HuH-7.5 (cell line): Measurements from ENCODE around the gene TMEM170B.
"Not testable (repeated sequence)": the region's sequence is repeated elsewhere in the genome, so short reads cannot be mapped to it uniquely, and the experiment has no call there.

Experiments used
- DNase-seq: peaks from one replicate; pipeline ENCODE4 v3.0.0; 2011; ENCODE audit warnings: low spot score

TMEM170B gene

GRCh38 chr6:11528996-11529395 is 8.6 kb upstream of the TMEM170B start:
- no peak for DNase-seq

GRCh38 chr6:11532097-11532496 is 5.5 kb upstream of the TMEM170B start:
- no peak for DNase-seq

GRCh38 chr6:11534561-11534960 is 3.0 kb upstream of the TMEM170B start:
- no peak for DNase-seq

- no peak for DNase-seq
Measured at GRCh38 chr6:11535801-11536230, 1.7 kb upstream of the TMEM170B start.

- no peak for DNase-seq
Measured at GRCh38 chr6:11536795-11537194, 754 bp upstream of the TMEM170B start.

- DNase-seq = peak; percentile 12
Measured at GRCh38 chr6:11538052-11538818, 686 bp downstream of the TMEM170B start.

GRCh38 chr6:11538819-11539468 is 1.4 kb downstream of the TMEM170B start:
- DNase-seq = no peak

- no peak for DNase-seq
Measured at GRCh38 chr6:11542863-11543262, 5.3 kb downstream of the TMEM170B start.

GRCh38 chr6:11543919-11544518 is 6.5 kb downstream of the TMEM170B start:
- no peak for DNase-seq

- DNase-seq = not testable (repeated sequence)
Measured at GRCh38 chr6:11547846-11548245, 10.3 kb downstream of the TMEM170B start.

GRCh38 chr6:11548578-11548977 is 11.0 kb downstream of the TMEM170B start:
- DNase-seq = not testable (repeated sequence)

- DNase-seq = no peak
Measured at GRCh38 chr6:11551053-11551452, 13.5 kb downstream of the TMEM170B start.

- DNase-seq = no peak
Measured at GRCh38 chr6:11552442-11552841, 14.9 kb downstream of the TMEM170B start.

- no peak for DNase-seq
Measured at GRCh38 chr6:11553824-11554223, 16.3 kb downstream of the TMEM170B start.

GRCh38 chr6:11556309-11556708 is 18.8 kb downstream of the TMEM170B start:
- DNase-seq = no peak

- DNase-seq = no peak
Measured at GRCh38 chr6:11563793-11564192, 26.2 kb downstream of the TMEM170B start.

GRCh38 chr6:11566609-11567008 is 29.1 kb downstream of the TMEM170B start:
- DNase-seq = no peak

- DNase-seq = no peak
Measured at GRCh38 chr6:11571073-11571472, 33.5 kb downstream of the TMEM170B start.

- peak; percentile 16 for DNase-seq
Measured at GRCh38 chr6:11575408-11576033, 38.0 kb downstream of the TMEM170B start.

GRCh38 chr6:11580686-11581405 is 43.3 kb downstream of the TMEM170B start:
- DNase-seq = no peak

- DNase-seq = no peak
Measured at GRCh38 chr6:11584244-11584643, 46.7 kb downstream of the TMEM170B start.

GRCh38 chr6:11585426-11586016 is 48.0 kb downstream of the TMEM170B start:
- peak; percentile 15 for DNase-seq
